Endothelial cell of umbilical vein (primary cell): ENCODE measurements around the gene SLC24A3. TPM values are rescaled to one million over a fixed set of nuclear protein-coding genes. Genes with fewer than 3 reads are reported as not detected.

Experiments
- BruUV-seq: library from RNA; stranded (reverse); fragments of 400-500 nt; replicated peaks from 2 replicates; lab custom pipeline; 2021; lab: Mats Ljungman, UMichigan
- CTCF ChIA-PET: fragments of 300-600, 350-600 bp; sonication (Branson Sonifier 250); formaldehyde crosslinking; loops from one replicate; lab custom pipeline; 2021; ENCODE audit warnings: antibody characterized with exemption, inconsistent platforms; lab: Charles Lee
- POLR2A ChIA-PET: fragments of 300-600, 350-600 bp; sonication (Branson Sonifier 250); formaldehyde crosslinking; loops from one replicate; lab custom pipeline; 2021; ENCODE audit warnings: antibody characterized with exemption, inconsistent platforms; lab: Charles Lee
- DNase-seq: peaks from one replicate; pipeline ENCODE4 v3.0.0-alpha.2; 2011; ENCODE audit warnings: low read depth, low spot score
- FAIRE-seq: peaks from 2 replicates; lab custom pipeline; 2011; peaks lifted over from hg19 to GRCh38; lab: Jason Lieb, UNC
- H2AFZ ChIP-seq: 2 replicates; pipeline ENCODE4 v1.6.0; 2012; ENCODE audit warnings: low read depth, low read length, control low read depth, inconsistent platforms
- H3K27ac ChIP-seq: 2 replicates; pipeline ENCODE4 v1.5.1; 2011; ENCODE audit warnings: low read depth, mild to moderate bottlenecking, control low read depth, low read length, moderate library complexity; ENCODE audit not compliant: insufficient read depth
- H3K27me3 ChIP-seq, 2 experiments: 2 replicates each; pipeline versions ENCODE4 v1.6.0 to v1.6.1; 2011; ENCODE audit warnings: low read length in 2 of 2, mixed read lengths in 1 of 2; ENCODE audit not compliant: control insufficient read depth in 2 of 2, insufficient read depth in 2 of 2
- H3K36me3 ChIP-seq, 2 experiments: 2 replicates in 1 of 2; 3 replicates in 1 of 2; pipeline ENCODE4 v1.5.1; 2011; ENCODE audit warnings: low read length in 2 of 2, mild to moderate bottlenecking in 1 of 2, moderate library complexity in 1 of 2; ENCODE audit not compliant: control insufficient read depth in 2 of 2, insufficient read depth in 2 of 2; ENCODE audit errors: extremely low read depth in 1 of 2
- H3K4me1 ChIP-seq: 3 replicates; pipeline ENCODE4 v1.5.1; 2011; ENCODE audit warnings: mild to moderate bottlenecking, low read length; ENCODE audit not compliant: control insufficient read depth, insufficient read depth; ENCODE audit errors: extremely low read depth
- H3K4me2 ChIP-seq: 2 replicates; pipeline ENCODE4 v1.6.1; 2011; ENCODE audit warnings: low read length, control low read depth, mixed read lengths; ENCODE audit not compliant: insufficient read depth
- H3K4me3 ChIP-seq, 3 experiments: fragments of 200-600 bp in 1 of 3; sonication (generic), shearing (Covaris generic) in 1 of 3; replicated peaks in 1 of 3; 2 replicates each; pipeline ENCODE4 v1.5.1; 2011 to 2016; ENCODE audit warnings: control low read depth in 3 of 3, low read length in 3 of 3, mild to moderate bottlenecking in 2 of 3, inconsistent platforms in 1 of 3, low read depth in 1 of 3, moderate library complexity in 1 of 3; ENCODE audit not compliant: insufficient read depth in 1 of 3
- H3K79me2 ChIP-seq: 2 replicates; pipeline ENCODE4 v1.6.0; 2012; ENCODE audit warnings: low read length, inconsistent platforms; ENCODE audit not compliant: control insufficient read depth, insufficient read depth
- H3K9ac ChIP-seq: replicated peaks from 2 replicates; pipeline ENCODE3; 2011; ENCODE audit warnings: low read length, control low read depth; ENCODE audit not compliant: insufficient read depth; ENCODE audit errors: extremely low read depth
- H3K9me1 ChIP-seq: replicated peaks from 3 replicates; pipeline ENCODE4 v1.6.0; 2011; ENCODE audit warnings: mild to moderate bottlenecking, low read length; ENCODE audit not compliant: control insufficient read depth, insufficient read depth; ENCODE audit errors: extremely low read depth
- H3K9me3 ChIP-seq: replicated peaks from 2 replicates; pipeline ENCODE4 v1.5.1; 2012; ENCODE audit warnings: low read length, inconsistent platforms; ENCODE audit not compliant: control insufficient read depth, insufficient read depth
- H4K20me1 ChIP-seq: replicated peaks from 2 replicates; pipeline ENCODE3; 2011; ENCODE audit warnings: mild to moderate bottlenecking, low read length; ENCODE audit not compliant: control insufficient read depth, insufficient read depth; ENCODE audit errors: extremely low read depth
- CTCF ChIP-seq, 2 donors: IDR thresholded peaks; 1 replicate in 1 of 2; 2 replicates in 1 of 2; pipeline ENCODE4 v1.5.1; 2011; ENCODE audit warnings: low read length in 2 of 2, mild to moderate bottlenecking in 2 of 2, moderate library complexity in 2 of 2, control low read depth in 1 of 2, inconsistent platforms in 1 of 2, low read depth in 1 of 2; ENCODE audit not compliant: insufficient read depth in 1 of 2; ENCODE audit errors: extremely low read depth in 1 of 2
- EZH2 ChIP-seq: IDR thresholded peaks from 2 replicates; pipeline ENCODE4 v1.6.1; 2012; ENCODE audit warnings: borderline replicate concordance, low read depth, mild to moderate bottlenecking, moderate library complexity, low read length, inconsistent platforms; ENCODE audit not compliant: severe bottlenecking
- FOS ChIP-seq: IDR thresholded peaks from 2 replicates; pipeline ENCODE4 v1.6.1; 2011; ENCODE audit warnings: mild to moderate bottlenecking, low read length, moderate library complexity, borderline replicate concordance; ENCODE audit not compliant: insufficient read depth
- GATA2 ChIP-seq: IDR thresholded peaks from 2 replicates; pipeline ENCODE4 v1.7.0; 2011; ENCODE audit warnings: low read depth, mild to moderate bottlenecking, moderate library complexity, mixed read lengths, low read length; ENCODE audit not compliant: insufficient read length, insufficient read depth
- JUN ChIP-seq: IDR thresholded peaks from 2 replicates; pipeline ENCODE4 v1.6.1; 2011; ENCODE audit warnings: borderline replicate concordance, low read depth; ENCODE audit not compliant: insufficient read length, insufficient read depth
- MAX ChIP-seq: IDR thresholded peaks from 2 replicates; pipeline ENCODE4 v1.6.1; 2011; ENCODE audit not compliant: insufficient read depth, insufficient read length
- MYC ChIP-seq: IDR thresholded peaks from one replicate; pipeline ENCODE4 v1.6.1; 2011; ENCODE audit warnings: mild to moderate bottlenecking, low read depth, low read length
- POLR2A ChIP-seq: IDR thresholded peaks from 2 replicates; pipeline ENCODE4 v1.6.1; 2012; ENCODE audit warnings: low read depth, mild to moderate bottlenecking, control low read depth, low read length
- POLR2AphosphoS5 ChIP-seq: IDR thresholded peaks from 2 replicates; pipeline ENCODE4 v1.6.1; 2012; ENCODE audit warnings: low read depth, mild to moderate bottlenecking, control low read depth, low read length, moderate library complexity; ENCODE audit not compliant: insufficient read depth
- dilution Hi-C: fragments of 300-500 bp; cut with MboI; formaldehyde crosslinking; loops from one replicate; pipeline ENCODE4 v1.15.0; 2019; ENCODE audit warnings: low sequenced_read_pairs; ENCODE audit not compliant: extremely low pct_ligation_motif_present
- intact Hi-C: fragments of 100-400 bp; cut with micrococcal nuclease; formaldehyde crosslinking; loops from one replicate; pipeline ENCODE4 v1.10.0; 2022
- polyA plus RNA-seq, 4 experiments: library from polyadenylated mRNA; depleted of rRNA in 3 of 4; stranded (reverse) in 3 of 4; unstranded in 1 of 4; fragments of >200 nt; gene quantifications; 2 replicates each; pipeline versions ENCODE4 v1.2.1 to v1.2.3, GENCODE V29; 2011 to 2012; ENCODE audit warnings: missing spikeins in 1 of 4
- total RNA-seq: library from RNA; stranded (reverse); gene quantifications from 2 replicates; pipeline ENCODE4 v1.2.3, GENCODE V29; 2021

Gene SLC24A3
- total and polyA plus RNA-seq, 2 donors (not counting 3 experiments of a cell fraction or from before 2014, with no cell fraction given) = not detected

GRCh38 chr20:19433371-19434350 is 221.2 kb downstream of the SLC24A3 start:
- BruUV-seq = no TSS peak
- Histone ChIP-seq H3K27ac (no peak overlapping the region), H3K9ac (no peak overlapping the region), H4K20me1 (no peaks in the 10 kb centered on the region), H3K4me1 (no peaks in the 10 kb centered on the region), H3K4me2 (no peak overlapping the region), H2AFZ (no peak overlapping the region), H3K27me3 (no peaks in the 10 kb centered on the region), H3K36me3 (no peaks in the 10 kb centered on the region), H3K4me3 (no peak overlapping the region), H3K9me3 (no peaks in the 10 kb centered on the region), H3K79me2 (no peaks in the 10 kb centered on the region), H3K9me1 (no peaks in the 10 kb centered on the region)
- FAIRE-seq (no peak), DNase-seq (no peak)
- ChIA-PET POLR2A (no interaction called here), CTCF (no interaction called here)
- dilution Hi-C loops (no loop called here), intact Hi-C loops (no loop called here)
- TF ChIP-seq JUN (no peak), FOS (no peak), MYC (no peak), EZH2 (no peak), GATA2 (no peak), POLR2AphosphoS5 (no peak), CTCF (IDR thresholded peaks at IDR 0.05; ENCODE audit: extremely low read depth in 1 of 2, insufficient read depth in 1 of 2, low read depth in 1 of 2, low read length in 2 of 2) (no peak), MAX (no peak), POLR2A (no peak)
